Activated CD8-positive, alpha-beta memory T cell treated with anti-CD3 and anti-CD28 coated beads, Interleukin-2, amount 50 U/mL, for 24 hours (primary cell): ENCODE results near the gene SLC25A45.

Source experiments
- DNase-seq: peaks from one replicate; pipeline ENCODE4 v3.0.0-alpha.2; 2020; ENCODE audit errors: extremely low read depth

The SLC25A45 gene

DNA sequence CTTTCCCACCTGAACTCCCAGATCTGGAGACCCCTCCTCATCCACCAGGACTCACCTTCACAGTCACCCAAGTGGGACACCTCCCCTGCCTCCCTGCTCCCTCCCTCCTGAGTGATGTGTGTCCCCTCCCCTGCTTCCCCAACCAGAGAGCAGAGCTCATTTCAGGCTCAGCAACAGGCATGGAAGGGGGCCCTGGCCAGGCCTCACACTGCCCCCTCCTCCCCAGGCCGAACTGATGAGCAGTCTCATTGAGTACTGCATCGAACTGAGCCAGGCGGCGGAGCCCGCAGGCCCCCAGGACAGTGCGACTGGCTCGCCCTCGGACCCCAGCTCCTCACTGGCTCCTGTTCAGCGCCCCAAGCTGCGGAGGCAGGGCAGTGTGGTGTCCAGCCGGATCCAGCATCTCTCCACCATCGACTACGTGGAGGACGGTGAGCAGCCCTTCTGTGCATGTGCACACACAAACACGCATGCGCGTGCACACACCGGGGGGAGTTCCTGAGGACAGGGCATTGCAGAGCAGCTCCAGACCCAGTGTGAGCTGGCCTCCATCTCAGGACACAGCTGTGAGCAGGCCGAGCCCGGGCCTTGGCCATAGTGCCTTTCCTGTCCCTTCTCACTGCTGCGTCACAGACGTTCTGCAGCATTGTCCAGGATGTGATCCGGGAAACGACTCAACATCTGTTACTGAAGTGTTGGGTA, 22.3 kb upstream of the SLC25A45 start:
- no peak for DNase-seq

DNA sequence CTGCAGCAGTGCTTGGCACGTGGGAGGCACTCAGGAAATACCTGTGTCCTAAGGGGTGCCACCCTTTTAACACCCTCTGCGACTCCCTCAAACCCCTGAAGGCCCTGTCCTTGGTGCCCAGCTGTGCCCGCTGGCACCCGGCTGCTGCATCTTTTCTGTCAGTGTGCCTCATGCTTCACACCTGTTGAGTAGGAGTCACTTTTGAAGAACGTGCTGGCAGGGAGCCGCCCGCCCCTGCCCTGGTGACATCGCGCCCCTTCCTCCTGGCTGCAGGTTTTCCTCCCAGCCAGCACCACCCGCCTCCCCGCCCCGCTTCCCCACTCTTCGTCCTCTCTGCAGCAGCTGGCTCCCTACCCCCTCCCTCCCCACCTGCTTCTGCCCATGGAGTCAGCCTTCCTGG, 21.8 kb upstream of the SLC25A45 start:
- no peak for DNase-seq

DNA sequence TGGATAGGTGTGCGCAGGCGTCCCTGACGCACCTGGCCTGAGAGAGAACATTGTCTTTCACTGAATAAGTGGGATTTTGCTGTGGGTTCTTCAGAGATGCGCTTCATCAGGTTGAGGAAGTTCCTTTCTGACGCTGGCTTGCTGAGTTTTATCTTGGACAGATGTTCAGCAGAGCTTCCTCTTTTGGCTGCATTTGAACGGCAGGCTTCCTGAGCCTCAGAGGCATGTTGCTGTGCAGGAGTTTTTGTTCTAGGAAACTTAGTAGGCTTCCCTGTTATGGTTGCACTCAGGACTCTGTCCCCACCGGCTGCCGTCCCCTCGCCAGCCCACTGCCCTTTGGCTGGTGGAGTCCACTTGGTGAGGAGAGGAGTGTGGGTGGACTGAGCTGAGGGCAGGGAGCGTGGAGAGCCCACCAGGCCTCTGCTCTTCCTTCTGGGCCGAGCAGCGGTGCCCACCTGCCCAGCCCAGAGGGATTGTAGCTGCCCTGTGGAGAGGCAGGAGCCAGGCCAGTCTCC, 21.2 kb upstream of the SLC25A45 start:
- DNase-seq: no peak

GRCh38 chr11:65402790-65403189, 20.3 kb upstream of the SLC25A45 start:
- no peak for DNase-seq

GRCh38 chr11:65401803-65402248, 19.4 kb upstream of the SLC25A45 start:
- no peak for DNase-seq

DNA sequence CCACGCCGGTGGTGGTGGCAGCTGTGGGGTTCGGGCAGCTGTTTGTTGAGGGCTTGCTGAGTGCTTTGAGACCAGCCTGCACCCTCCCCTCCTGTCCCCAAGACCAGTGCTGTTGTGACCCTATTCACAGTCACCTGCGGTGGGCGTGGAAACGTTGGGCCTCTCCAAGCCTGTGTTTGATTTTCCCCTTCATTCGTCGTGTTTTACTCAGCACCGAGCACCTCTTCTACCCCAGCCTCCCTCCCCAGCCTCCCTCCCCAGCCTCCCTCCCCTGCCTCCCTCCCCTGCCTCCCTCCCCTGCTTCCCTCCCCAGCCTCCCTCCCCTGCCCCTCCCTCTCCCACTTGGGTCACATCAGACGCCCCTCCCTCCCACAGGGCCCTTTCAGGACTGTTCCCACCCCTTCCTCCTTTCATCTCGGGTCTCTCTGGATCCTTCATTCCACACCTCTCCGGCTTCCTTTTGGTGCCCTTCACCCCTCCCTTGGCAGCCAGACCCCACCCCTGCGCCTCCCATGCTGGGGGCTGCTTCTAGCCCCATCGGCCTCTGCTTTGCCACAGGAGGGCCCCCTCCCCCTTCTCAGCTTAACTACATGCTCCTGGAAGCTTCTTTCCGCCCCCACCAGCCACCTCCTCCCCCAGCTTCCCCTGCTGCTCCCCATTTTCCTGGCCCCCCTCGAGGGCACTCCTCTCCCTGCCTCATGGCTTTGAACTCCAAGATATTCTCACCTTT, 18.8 kb upstream of the SLC25A45 start:
- DNase-seq: no peak

- no peak for DNase-seq
Measured at GRCh38 chr11:65400307-65401072, 18.0 kb upstream of the SLC25A45 start.

DNA sequence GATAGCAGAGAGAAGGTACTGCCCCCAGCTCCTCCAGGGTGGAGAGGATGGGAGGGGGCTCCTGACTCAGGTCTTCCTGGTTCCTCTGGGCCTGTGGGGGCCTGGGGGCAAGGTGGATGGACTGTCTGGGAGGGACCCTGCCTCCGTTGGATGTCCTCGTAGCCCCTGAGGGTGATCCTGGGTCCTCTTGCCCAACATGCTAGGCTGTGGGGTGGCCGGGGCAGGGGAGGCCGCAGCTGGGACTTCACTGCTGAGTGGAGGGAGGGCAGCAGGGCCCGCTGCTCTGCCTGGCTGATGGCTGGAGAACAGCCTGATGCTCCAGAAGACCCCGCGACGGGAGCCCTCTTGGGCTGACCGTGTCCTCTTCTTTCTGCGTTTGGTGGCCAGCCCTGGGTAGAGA, 17.4 kb upstream of the SLC25A45 start:
- no peak for DNase-seq

DNA sequence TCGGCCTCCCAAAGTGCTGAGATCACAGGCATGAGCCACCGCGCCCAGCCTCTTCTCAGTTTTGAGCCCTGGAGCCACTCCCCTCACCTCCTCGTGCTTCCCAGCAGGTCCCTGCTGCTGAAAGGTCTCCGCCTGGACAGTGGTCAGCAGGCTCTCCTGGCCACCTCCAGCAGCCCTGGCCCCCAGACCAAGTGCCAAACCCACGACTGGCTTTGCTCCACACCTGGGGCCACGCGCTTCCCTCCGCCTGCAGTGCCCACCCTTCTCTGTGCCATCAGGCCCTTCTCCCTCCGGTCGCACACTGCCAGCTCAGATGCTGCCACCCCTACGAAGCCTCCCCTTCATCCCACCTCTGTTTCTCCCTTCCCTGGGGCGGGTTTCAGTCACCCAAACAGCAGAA, 16.8 kb upstream of the SLC25A45 start:
- DNase-seq: no peak

- DNase-seq: no peak
Measured at GRCh38 chr11:65398362-65398910, 16.0 kb upstream of the SLC25A45 start.

- DNase-seq: no peak
Measured at GRCh38 chr11:65396769-65397745, 14.6 kb upstream of the SLC25A45 start.

DNA sequence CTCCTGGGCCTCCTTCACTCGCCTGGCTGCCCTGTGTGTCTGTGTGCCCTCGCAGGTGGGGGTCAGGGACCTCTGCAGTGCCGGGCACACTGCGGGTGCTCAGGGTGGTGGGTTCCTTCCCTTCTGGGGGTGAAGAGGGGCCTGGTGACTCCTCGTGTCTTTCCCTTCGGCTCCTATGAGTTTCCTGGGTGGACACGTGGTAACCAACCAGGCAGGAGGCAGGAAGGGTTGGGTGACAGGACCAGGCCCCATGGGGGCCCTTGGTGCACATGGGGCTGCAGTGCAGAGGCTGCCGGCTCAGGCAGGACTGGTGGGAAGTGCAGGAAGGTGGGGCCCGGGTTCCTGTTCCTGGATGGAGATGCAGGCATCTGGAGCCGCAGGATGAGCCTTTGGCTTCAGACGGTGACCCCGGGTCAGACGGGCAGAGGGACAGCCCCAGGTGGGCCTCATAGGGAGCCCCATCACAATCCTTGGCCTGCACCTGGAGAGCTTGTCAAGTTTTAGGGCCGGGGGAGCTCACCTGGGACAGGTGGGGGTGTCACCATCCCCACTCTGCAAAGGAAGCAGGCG, 13.6 kb upstream of the SLC25A45 start:
- DNase-seq: no peak

DNA sequence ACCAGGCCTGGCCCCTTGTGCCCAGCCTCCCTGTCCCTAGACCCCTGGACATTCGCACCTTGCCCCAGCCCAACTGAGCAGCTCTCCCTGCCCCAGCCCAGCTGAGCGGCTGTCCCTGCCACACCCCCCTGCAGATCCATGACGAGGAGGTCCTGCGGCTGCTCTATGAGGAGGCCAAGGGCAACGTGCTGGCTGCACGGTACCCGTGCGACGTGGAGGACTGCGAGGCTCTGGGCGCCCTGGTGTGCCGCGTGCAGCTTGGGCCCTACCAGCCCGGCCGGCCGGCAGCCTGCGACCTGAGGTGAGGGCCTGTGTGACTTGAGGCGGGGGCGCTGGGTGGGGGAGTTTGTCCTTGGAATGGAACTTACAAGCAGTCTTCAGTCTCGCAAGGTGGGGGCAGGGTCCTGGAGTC, 11.7 kb upstream of the SLC25A45 start:
- no peak for DNase-seq

GRCh38 chr11:65393513-65394079, 11.2 kb upstream of the SLC25A45 start:
- DNase-seq: no peak

GRCh38 chr11:65392899-65393298, 10.5 kb upstream of the SLC25A45 start:
- no peak for DNase-seq

DNA sequence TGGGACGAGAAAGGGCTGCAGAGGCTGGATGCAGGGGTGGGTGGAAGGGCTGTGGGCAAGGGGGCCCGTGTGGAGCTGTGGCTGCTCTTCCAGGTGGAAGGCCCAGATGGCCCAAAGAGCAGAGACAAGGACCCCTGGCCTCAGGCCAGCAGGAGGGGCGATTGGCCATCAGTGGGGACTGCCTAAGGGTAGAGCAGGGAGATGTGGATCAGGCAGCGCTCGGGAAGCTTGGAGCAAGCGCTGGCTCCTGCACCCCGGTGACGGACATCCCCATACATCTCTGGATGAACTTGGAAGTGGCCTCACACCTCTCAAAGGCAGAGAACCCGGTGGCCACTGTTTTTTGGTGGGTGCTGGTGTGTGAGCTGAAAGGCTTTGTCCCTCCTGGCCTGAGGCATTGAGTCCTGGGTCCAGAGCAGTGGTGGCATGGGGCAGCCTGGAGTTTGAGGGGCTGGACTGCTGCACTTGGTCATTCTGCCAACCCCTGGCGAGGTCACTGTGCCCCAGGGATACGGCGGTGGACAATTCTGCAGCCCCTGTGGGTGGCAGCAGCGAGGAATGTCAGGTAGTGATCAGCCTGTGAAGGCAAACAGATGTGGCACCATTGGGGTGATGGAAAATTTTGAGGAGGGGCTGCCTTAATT, 9.9 kb upstream of the SLC25A45 start:
- DNase-seq: no peak

DNA sequence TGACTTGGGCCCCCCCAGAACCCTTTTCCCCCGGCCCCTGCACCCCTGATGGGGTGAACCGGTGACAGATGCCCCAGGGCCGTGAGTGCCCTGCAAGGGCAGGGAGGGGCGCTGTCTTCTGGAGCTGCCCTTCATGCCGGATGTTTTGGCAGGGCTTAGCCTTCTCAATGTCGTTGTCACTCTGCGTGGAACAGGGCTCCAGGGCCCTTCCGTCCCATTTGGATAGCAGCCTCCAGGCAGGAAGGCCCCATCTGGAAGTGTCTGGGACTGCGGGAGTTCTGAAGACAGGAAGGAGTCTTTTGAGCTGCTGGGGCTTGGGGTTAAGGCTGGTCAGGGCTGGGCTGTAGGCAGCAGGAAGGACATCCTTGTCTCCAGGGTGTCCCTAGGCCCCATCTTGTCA, 8.6 kb upstream of the SLC25A45 start:
- no peak for DNase-seq

GRCh38 chr11:65390099-65390941, 7.9 kb upstream of the SLC25A45 start:
- DNase-seq: no peak
